ENCODE data around the gene PAK6. TPM values are rescaled to one million over a fixed set of nuclear protein-coding genes. Genes with fewer than 3 reads are reported as not detected.

PAK6 gene
- total and polyA plus RNA-seq, 12 donors = 4.9 to 31.0 (median 13.1) TPM

- Histone ChIP-seq H3K27ac (no peak overlapping the region), H3K9me3 (replicated peaks in 1 of 3) (no peaks in the 10 kb centered on the region), H3K27me3 (peaks cover 6% of the 10 kb centered on the region), H3K4me3 (no peak overlapping the region), H3K36me3 (replicated peaks in 1 of 2) (no peaks in the 10 kb centered on the region), H3K4me1 (replicated peaks in 1 of 2) (no peaks in the 10 kb centered on the region)
- WGBS, 4 donors = 52 to 57% (median 54%) methylated on average over 13 to 26 of the region's 26 CpGs
- peak; percentile 79 to 92 (median 84) for DNase-seq
- intact Hi-C loops (cut with DNase I) = loop anchor here (1.0 to 10.0 kb wide), 5 partner anchors 38 to 230 kb away; no protein-coding TSS in a partner anchor
- TF ChIP-seq CTCF (IDR thresholded peaks at IDR 0.05) = peak; percentile 100
- no peak for TF ChIP-seq POLR2A (IDR thresholded peaks at IDR 0.05)
These were observed 35.7 kb downstream of the PAK6 start for GRCh38 chr15:40274350-40275274.

GRCh38 chr15:40275523-40275922 lies 36.7 kb downstream of the PAK6 start:
- Histone ChIP-seq H3K4me3 (no peak overlapping the region), H3K9me3 (replicated peaks in 1 of 3) (no peaks in the 10 kb centered on the region), H3K27me3 (peaks cover 15% of the 10 kb centered on the region), H3K4me1 (replicated peaks in 1 of 2) (no peaks in the 10 kb centered on the region), H3K27ac (no peak overlapping the region), H3K36me3 (replicated peaks in 1 of 2) (no peaks in the 10 kb centered on the region)
- intact Hi-C loops (cut with DNase I) = loop anchor here (5.0 to 10.0 kb wide), 2 partner anchors 37 to 231 kb away; no protein-coding TSS in a partner anchor
- TF ChIP-seq POLR2A (IDR thresholded peaks at IDR 0.05) (no peak), CTCF (IDR thresholded peaks at IDR 0.05) (no peak)
- DNase-seq = no peak
- 67 to 77% (median 70%) methylated on average over 4 to 5 of the region's 5 CpGs for WGBS, 4 donors

GRCh38 chr15:40275954-40276353 lies 37.1 kb downstream of the PAK6 start:
- peaks cover 19% of the 10 kb centered on the region for H3K27me3 ChIP-seq
- no peak overlapping the region for H3K27ac ChIP-seq
- no peaks in the 10 kb centered on the region for H3K4me1 ChIP-seq (replicated peaks in 1 of 2)
- H3K4me3 ChIP-seq = no peak overlapping the region
- DNase-seq = no peak
- no peak for TF ChIP-seq POLR2A (IDR thresholded peaks at IDR 0.05)
- no peak for TF ChIP-seq CTCF (IDR thresholded peaks at IDR 0.05)
- 90 to 97% (median 95%) methylated on average over 4 to 7 of the region's 7 CpGs for WGBS, 4 donors
- no peaks in the 10 kb centered on the region for H3K36me3 ChIP-seq (replicated peaks in 1 of 2)
- intact Hi-C loops (cut with DNase I) = loop anchor here (5.0 to 10.0 kb wide), 2 partner anchors 36 to 231 kb away; no protein-coding TSS in a partner anchor
- H3K9me3 ChIP-seq (replicated peaks in 1 of 3) = no peaks in the 10 kb centered on the region

- H3K4me3 ChIP-seq = no peak overlapping the region
- no peaks in the 10 kb centered on the region for H3K36me3 ChIP-seq (replicated peaks in 1 of 2)
- no peak for DNase-seq
- peaks cover 29% of the 10 kb centered on the region for H3K27me3 ChIP-seq
- H3K27ac ChIP-seq = no peak overlapping the region
- no peak for TF ChIP-seq POLR2A (IDR thresholded peaks at IDR 0.05)
- no peak for TF ChIP-seq CTCF (IDR thresholded peaks at IDR 0.05)
- H3K9me3 ChIP-seq (replicated peaks in 1 of 3) = no peaks in the 10 kb centered on the region
- 48 to 70% (median 60%) methylated on average over 4 of the region's 4 CpGs for WGBS, 4 donors
- H3K4me1 ChIP-seq (replicated peaks in 1 of 2) = peaks cover 0 to 3% of the 10 kb centered on the region in 2 donors
- intact Hi-C loops (cut with DNase I) = loop anchor here (5.0 to 10.0 kb wide), 2 partner anchors 35 to 232 kb away; no protein-coding TSS in a partner anchor
These were observed 38.1 kb downstream of the PAK6 start for GRCh38 chr15:40276927-40277326.
